Thoracic aorta (tissue), 2 donors: Measurements from ENCODE around the gene OR52N5. TPM values are rescaled to one million over a fixed set of nuclear protein-coding genes. Genes with fewer than 3 reads are reported as not detected.

Source experiments
- ATAC-seq: fragments of 150-250 bp; one replicate; pipeline ENCODE4 v1.8.0; 2017; ENCODE audit warnings: low read depth; ENCODE audit not compliant: insufficient number of reproducible peaks, low FRiP score
- DNase-seq: peaks from one replicate; pipeline ENCODE4 v3.0.0-alpha.2; 2020; ENCODE audit warnings: low spot score
- H3K27ac ChIP-seq, 2 donors: fragments of 200-600 bp; sonication (generic); 1 replicate in 1 of 2; 2 replicates in 1 of 2; pipeline ENCODE4 v1.5.1; 2016; ENCODE audit warnings: mild to moderate bottlenecking in 2 of 2, moderate library complexity in 2 of 2
- H3K27me3 ChIP-seq: fragments of 200-600 bp; sonication (generic); replicated peaks from 2 replicates; pipeline ENCODE4 v1.6.0; 2016; ENCODE audit warnings: mild to moderate bottlenecking; ENCODE audit not compliant: insufficient read depth
- H3K36me3 ChIP-seq: fragments of 200-600 bp; sonication (generic); one replicate; pipeline ENCODE4 v1.5.1; 2016
- H3K4me1 ChIP-seq, 2 donors: fragments of 200-600 bp; sonication (generic); 1 replicate in 1 of 2; 2 replicates in 1 of 2; pipeline versions ENCODE4 v1.5.1 to v1.6.0; 2016; ENCODE audit warnings: low read depth in 2 of 2, mild to moderate bottlenecking in 1 of 2; ENCODE audit not compliant: control insufficient read depth in 1 of 2
- H3K4me3 ChIP-seq: fragments of 200-600 bp; sonication (generic); 2 replicates; pipeline ENCODE4 v1.5.1; 2016; ENCODE audit warnings: mild to moderate bottlenecking
- H3K9me3 ChIP-seq: fragments of 200-600 bp; sonication (generic); 2 replicates; pipeline ENCODE4 v1.5.1; 2016
- CTCF ChIP-seq: fragments of 200-600 bp; sonication (generic); IDR thresholded peaks from one replicate; pipeline ENCODE4 v1.5.1; 2019; ENCODE audit warnings: antibody characterized with exemption
- total RNA-seq, 2 donors: library from RNA; depleted of rRNA; stranded (reverse); fragments of >200 nt; gene quantifications; one replicate each; pipeline versions ENCODE4 v1.1.0 to v1.2.3, GENCODE V29; 2016

OR52N5 gene
- total RNA-seq, 2 donors from 2014 or later = not detected

- peaks cover 2% of the 10 kb centered on the region for H3K9me3 ChIP-seq
- ATAC-seq = no peak
- TF ChIP-seq CTCF = no peak
- peak overlapping the region; percentile 73 for H3K4me3 ChIP-seq
- H3K27ac ChIP-seq = no peak overlapping the region
- no peaks in the 10 kb centered on the region for H3K36me3 ChIP-seq
- H3K27me3 ChIP-seq = no peaks in the 10 kb centered on the region
- peaks cover 5 to 6% of the 10 kb centered on the region in 2 donors for H3K4me1 ChIP-seq
- DNase-seq = no peak
These were observed 26.0 kb upstream of the OR52N5 start for GRCh38 chr11:5809122-5809519.

- Histone ChIP-seq H3K4me1 (peaks cover 5 to 6% of the 10 kb centered on the region in 2 donors), H3K4me3 (peak within 1 kb of the TSS; percentile 73), H3K27ac (no peak within 1 kb of the TSS), H3K27me3 (no peaks in the 10 kb centered on the region), H3K9me3 (peaks cover 3% of the 10 kb centered on the region), H3K36me3 (no peaks in the 10 kb centered on the region)
- peak; percentile 70 for TF ChIP-seq CTCF
- DNase-seq (no peak), ATAC-seq (peak; percentile 90)
These were observed 25.5 kb upstream of the OR52N5 start, which contains the start of gene OR52N2 for GRCh38 chr11:5808500-5809121. OR52N2 (plus strand) TSS chr11:5808924; CDS start chr11:5820336, 11,412 bp downstream.

- no peak overlapping the region for H3K4me3 ChIP-seq
- H3K27ac ChIP-seq = no peak overlapping the region
- no peak for DNase-seq
- H3K9me3 ChIP-seq = peaks cover 3% of the 10 kb centered on the region
- no peaks in the 10 kb centered on the region for H3K27me3 ChIP-seq
- no peak for ATAC-seq
- no peak for TF ChIP-seq CTCF
- H3K4me1 ChIP-seq = peaks cover 5 to 6% of the 10 kb centered on the region in 2 donors
- no peaks in the 10 kb centered on the region for H3K36me3 ChIP-seq
These were observed 24.4 kb upstream of the OR52N5 start for GRCh38 chr11:5807580-5807979.

- ATAC-seq (no peak), DNase-seq (no peak)
- H3K4me3 ChIP-seq = no peak overlapping the region
- H3K4me1 ChIP-seq = peaks cover 3 to 5% of the 10 kb centered on the region in 2 donors
- no peaks in the 10 kb centered on the region for H3K36me3 ChIP-seq
- H3K9me3 ChIP-seq = peaks cover 3% of the 10 kb centered on the region
- no peak overlapping the region for H3K27ac ChIP-seq
- H3K27me3 ChIP-seq = no peaks in the 10 kb centered on the region
- TF ChIP-seq CTCF = no peak
These were observed 20.8 kb upstream of the OR52N5 start for GRCh38 chr11:5803982-5804381.

GRCh38 chr11:5796541-5796940 lies 13.4 kb upstream of the OR52N5 start:
- no peaks in the 10 kb centered on the region for H3K4me1 ChIP-seq
- no peaks in the 10 kb centered on the region for H3K27me3 ChIP-seq
- H3K4me3 ChIP-seq = no peak overlapping the region
- no peaks in the 10 kb centered on the region for H3K36me3 ChIP-seq
- no peaks in the 10 kb centered on the region for H3K9me3 ChIP-seq
- H3K27ac ChIP-seq = no peak overlapping the region
- ATAC-seq = no peak
- no peak for DNase-seq
- no peak for TF ChIP-seq CTCF
